Parathyroid adenoma (tissue), 2 donors: ENCODE results near the gene TSPEAR.

ENCODE experiments used
- H2AFZ ChIP-seq: fragments of 300-600 bp; sonication (generic); one replicate; pipeline ENCODE4 v1.7.0; 2017; ENCODE audit warnings: antibody characterized with exemption, mild to moderate bottlenecking
- H3K27ac ChIP-seq: fragments of 300-600 bp; sonication (generic); one replicate; pipeline ENCODE4 v1.7.0; 2017
- H3K27me3 ChIP-seq: fragments of 300-600 bp; sonication (generic); one replicate; pipeline ENCODE4 v1.7.0; 2017; ENCODE audit warnings: low read length; ENCODE audit not compliant: control insufficient read depth, insufficient read depth
- H3K36me3 ChIP-seq: fragments of 300-600 bp; sonication (generic); one replicate; pipeline ENCODE4 v1.7.0; 2017; ENCODE audit warnings: low read length; ENCODE audit not compliant: control insufficient read depth, insufficient read depth
- H3K4me1 ChIP-seq: fragments of 300-600 bp; sonication (generic); one replicate; pipeline ENCODE4 v1.7.0; 2017; ENCODE audit warnings: control low read depth
- H3K4me2 ChIP-seq: fragments of 300-600 bp; sonication (generic); one replicate; pipeline ENCODE4 v1.7.0; 2017; ENCODE audit warnings: low read length
- H3K4me3 ChIP-seq: fragments of 300-600 bp; sonication (generic); one replicate; pipeline ENCODE4 v1.7.0; 2017; ENCODE audit warnings: low read depth, low read length
- H3K79me2 ChIP-seq: fragments of 300-600 bp; sonication (generic); one replicate; pipeline ENCODE4 v1.7.0; 2017; ENCODE audit warnings: control low read depth
- H3K9ac ChIP-seq: fragments of 300-600 bp; sonication (generic); one replicate; pipeline ENCODE4 v1.7.0; 2017; ENCODE audit warnings: mild to moderate bottlenecking
- H3K9me3 ChIP-seq: fragments of 300-600 bp; sonication (generic); one replicate; pipeline ENCODE4 v1.7.0; 2017; ENCODE audit warnings: low read length; ENCODE audit not compliant: control insufficient read depth
- CTCF ChIP-seq: fragments of 300-600 bp; sonication (generic); IDR thresholded peaks from one replicate; pipeline ENCODE4 v1.7.0; 2017; ENCODE audit warnings: antibody characterized with exemption, mild to moderate bottlenecking
- donor health status: primary hyperparathyroidism.

TSPEAR gene

GRCh38 chr21:44752671-44753235, 41.4 kb upstream of the TSPEAR start:
- Histone ChIP-seq H3K4me2 (no peak overlapping the region), H2AFZ (no peak overlapping the region), H3K9ac (no peak overlapping the region), H3K27ac (no peak overlapping the region), H3K4me3 (no peak overlapping the region), H3K27me3 (no peaks in the 10 kb centered on the region), H3K36me3 (no peaks in the 10 kb centered on the region), H3K4me1 (no peaks in the 10 kb centered on the region), H3K9me3 (no peaks in the 10 kb centered on the region), H3K79me2 (no peaks in the 10 kb centered on the region)
- TF ChIP-seq CTCF, result no peak

- no peak overlapping the region for H2AFZ ChIP-seq
- no peaks in the 10 kb centered on the region for H3K4me1 ChIP-seq
- no peak overlapping the region for H3K27ac ChIP-seq
- H3K79me2 ChIP-seq, result no peaks in the 10 kb centered on the region
- no peak overlapping the region for H3K4me3 ChIP-seq
- no peaks in the 10 kb centered on the region for H3K27me3 ChIP-seq
- no peak for TF ChIP-seq CTCF
- no peaks in the 10 kb centered on the region for H3K9me3 ChIP-seq
- no peak overlapping the region for H3K9ac ChIP-seq
- no peak overlapping the region for H3K4me2 ChIP-seq
- H3K36me3 ChIP-seq, result no peaks in the 10 kb centered on the region
These were observed 40.6 kb upstream of the TSPEAR start for GRCh38 chr21:44751799-44752636.

GRCh38 chr21:44751186-44751798, 39.9 kb upstream of the TSPEAR start:
- Histone ChIP-seq H2AFZ (no peak overlapping the region), H3K27ac (no peak overlapping the region), H3K79me2 (no peaks in the 10 kb centered on the region), H3K36me3 (no peaks in the 10 kb centered on the region), H3K4me2 (no peak overlapping the region), H3K27me3 (no peaks in the 10 kb centered on the region), H3K9me3 (no peaks in the 10 kb centered on the region), H3K4me1 (no peaks in the 10 kb centered on the region), H3K4me3 (no peak overlapping the region), H3K9ac (no peak overlapping the region)
- TF ChIP-seq CTCF, result no peak

- Histone ChIP-seq H3K9ac (no peak overlapping the region), H3K27ac (no peak overlapping the region), H2AFZ (no peak overlapping the region), H3K4me2 (no peak overlapping the region), H3K4me1 (no peaks in the 10 kb centered on the region), H3K4me3 (no peak overlapping the region), H3K36me3 (no peaks in the 10 kb centered on the region), H3K79me2 (no peaks in the 10 kb centered on the region), H3K9me3 (no peaks in the 10 kb centered on the region), H3K27me3 (no peaks in the 10 kb centered on the region)
- no peak for TF ChIP-seq CTCF
These were observed 39.3 kb upstream of the TSPEAR start for GRCh38 chr21:44750675-44751025.
